Activated B cell treated with CpG ODN at 0.5 μM for 24 hours (primary cell): Measurements from ENCODE around the gene SRPK2. TPM values are rescaled to one million over a fixed set of nuclear protein-coding genes. Genes with fewer than 3 reads are reported as not detected.
A peak's percentile ranks its signal among the peaks of the same experiment; 100 is the strongest.
"Not testable (repeated sequence)": the region's sequence is repeated elsewhere in the genome, so short reads cannot be mapped to it uniquely, and the experiment has no call there.

ENCODE experiments used
- ATAC-seq: fragments of 200-7000 bp; cut with Tn5 transposase; one replicate; pipeline ENCODE4 v1.10.0; 2021; ENCODE audit warnings: low read depth, mild to moderate bottlenecking, moderate library complexity
- CTCF ChIA-PET: fragments of 350-600 bp; sonication (Branson Sonifier 250); formaldehyde crosslinking; loops from one replicate; lab custom pipeline; 2021; ENCODE audit warnings: antibody characterized with exemption; lab: Charles Lee
- POLR2A ChIA-PET: fragments of 350-600 bp; sonication (Branson Sonifier 250); formaldehyde crosslinking; loops from one replicate; lab custom pipeline; 2021; ENCODE audit warnings: antibody characterized with exemption; lab: Charles Lee
- DNase-seq: peaks from one replicate; pipeline ENCODE4 v3.0.0; 2022
- H3K27ac Mint-ChIP-seq: one replicate; pipeline ENCODE4 v1.8.0; 2020; ENCODE audit warnings: mixed read lengths
- H3K27me3 Mint-ChIP-seq: one replicate; pipeline ENCODE4 v1.8.0; 2021; ENCODE audit warnings: mixed read lengths
- H3K36me3 Mint-ChIP-seq: one replicate; pipeline ENCODE4 v1.8.0; 2021; ENCODE audit warnings: low read depth, mixed read lengths
- H3K4me1 Mint-ChIP-seq: one replicate; pipeline ENCODE4 v1.8.0; 2021; ENCODE audit warnings: mixed read lengths
- H3K4me3 Mint-ChIP-seq: one replicate; pipeline ENCODE4 v1.8.0; 2020; ENCODE audit warnings: mild to moderate bottlenecking, mixed read lengths
- H3K9me3 Mint-ChIP-seq: one replicate; pipeline ENCODE4 v1.8.0; 2020; ENCODE audit warnings: mixed read lengths
- intact Hi-C: fragments of 100-400 bp; cut with micrococcal nuclease; formaldehyde crosslinking; loops from one replicate; pipeline ENCODE4 v1.15.1; 2024
- total RNA-seq: library from RNA; stranded (reverse); gene quantifications from 2 replicates; pipeline ENCODE4 v1.2.3, GENCODE V29; 2022
- TF ChIP-seq, protein P1 (sequence below): fragments of 200-600 bp; IDR thresholded peaks from one replicate; pipeline ENCODE4 v1.8.0; 2022; ENCODE audit warnings: antibody characterized with exemption, mild to moderate bottlenecking

Gene SRPK2
- total RNA-seq, 1 donor from 2014 or later = 59.2 TPM

DNA sequence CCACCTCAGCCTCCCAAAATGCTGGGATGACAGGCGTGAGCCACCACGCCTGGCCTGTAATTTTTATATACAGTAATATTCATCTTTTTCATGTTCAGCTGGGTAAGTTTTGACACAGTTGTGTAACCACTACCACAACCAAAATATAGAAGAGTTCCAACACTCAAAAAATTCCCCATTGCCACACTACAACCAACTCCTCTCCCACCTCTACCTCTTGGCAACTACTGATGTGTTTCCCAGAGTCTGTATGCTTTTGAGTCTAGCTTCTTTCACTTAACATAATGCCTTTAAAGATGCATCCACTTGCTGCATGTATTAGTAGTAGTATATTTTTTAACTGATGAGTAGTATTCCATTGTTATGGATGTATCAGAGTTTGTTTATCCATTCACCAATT is 90.7 kb downstream of the SRPK2 start:
- intact Hi-C loops = no loop called here
- peaks cover 37% of the 10 kb centered on the region for H3K4me1 Mint-ChIP-seq
- DNase-seq = no peak
- CTCF ChIA-PET = no interaction called here
- TF ChIP-seq, protein P1, sequence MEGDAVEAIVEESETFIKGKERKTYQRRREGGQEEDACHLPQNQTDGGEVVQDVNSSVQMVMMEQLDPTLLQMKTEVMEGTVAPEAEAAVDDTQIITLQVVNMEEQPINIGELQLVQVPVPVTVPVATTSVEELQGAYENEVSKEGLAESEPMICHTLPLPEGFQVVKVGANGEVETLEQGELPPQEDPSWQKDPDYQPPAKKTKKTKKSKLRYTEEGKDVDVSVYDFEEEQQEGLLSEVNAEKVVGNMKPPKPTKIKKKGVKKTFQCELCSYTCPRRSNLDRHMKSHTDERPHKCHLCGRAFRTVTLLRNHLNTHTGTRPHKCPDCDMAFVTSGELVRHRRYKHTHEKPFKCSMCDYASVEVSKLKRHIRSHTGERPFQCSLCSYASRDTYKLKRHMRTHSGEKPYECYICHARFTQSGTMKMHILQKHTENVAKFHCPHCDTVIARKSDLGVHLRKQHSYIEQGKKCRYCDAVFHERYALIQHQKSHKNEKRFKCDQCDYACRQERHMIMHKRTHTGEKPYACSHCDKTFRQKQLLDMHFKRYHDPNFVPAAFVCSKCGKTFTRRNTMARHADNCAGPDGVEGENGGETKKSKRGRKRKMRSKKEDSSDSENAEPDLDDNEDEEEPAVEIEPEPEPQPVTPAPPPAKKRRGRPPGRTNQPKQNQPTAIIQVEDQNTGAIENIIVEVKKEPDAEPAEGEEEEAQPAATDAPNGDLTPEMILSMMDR = no peak
- H3K4me3 Mint-ChIP-seq = no peak overlapping the region
- H3K27ac Mint-ChIP-seq = no peak overlapping the region
- peaks cover 11% of the 10 kb centered on the region for H3K36me3 Mint-ChIP-seq
- POLR2A ChIA-PET = no interaction called here
- ATAC-seq = no peak
- no peaks in the 10 kb centered on the region for H3K9me3 Mint-ChIP-seq
- H3K27me3 Mint-ChIP-seq = no peaks in the 10 kb centered on the region

GRCh38 chr7:105297309-105297708 is 91.4 kb downstream of the SRPK2 start:
- Mint-ChIP-seq H3K36me3 (peaks cover 11% of the 10 kb centered on the region), H3K27me3 (no peaks in the 10 kb centered on the region), H3K4me3 (no peak overlapping the region), H3K4me1 (peaks cover 39% of the 10 kb centered on the region), H3K9me3 (no peaks in the 10 kb centered on the region), H3K27ac (no peak overlapping the region)
- ChIA-PET POLR2A (interaction anchor here (0.5 kb wide), 1 partner anchor 56 kb away, joined by 4 read pairs; no protein-coding TSS in a partner anchor), CTCF (no interaction called here)
- intact Hi-C loops = no loop called here
- DNase-seq (no peak), ATAC-seq (no peak)
- TF ChIP-seq, protein P1 = no peak

- H3K4me1 Mint-ChIP-seq = peaks cover 39% of the 10 kb centered on the region
- no peak overlapping the region for H3K27ac Mint-ChIP-seq
- H3K36me3 Mint-ChIP-seq = peaks cover 11% of the 10 kb centered on the region
- ChIA-PET CTCF (no interaction called here), POLR2A (interaction anchor here (0.6 kb wide), 1 partner anchor 64 kb away, joined by 6 read pairs; no protein-coding TSS in a partner anchor)
- H3K4me3 Mint-ChIP-seq = no peak overlapping the region
- TF ChIP-seq, protein P1 = no peak
- no peaks in the 10 kb centered on the region for H3K9me3 Mint-ChIP-seq
- ATAC-seq = no peak
- no peaks in the 10 kb centered on the region for H3K27me3 Mint-ChIP-seq
- intact Hi-C loops = no loop called here
- DNase-seq = no peak
Measured at GRCh38 chr7:105296491-105296890, 92.2 kb downstream of the SRPK2 start.

- no peak overlapping the region for H3K4me3 Mint-ChIP-seq
- CTCF ChIA-PET = no interaction called here
- no peak for ATAC-seq
- H3K36me3 Mint-ChIP-seq = peaks cover 10% of the 10 kb centered on the region
- intact Hi-C loops = no loop called here
- TF ChIP-seq, protein P1 = no peak
- H3K9me3 Mint-ChIP-seq = no peaks in the 10 kb centered on the region
- peak overlapping the region; percentile 53 for H3K27ac Mint-ChIP-seq
- H3K27me3 Mint-ChIP-seq = no peaks in the 10 kb centered on the region
- DNase-seq = no peak
- POLR2A ChIA-PET = interaction anchor here (0.6 kb wide), 1 partner anchor 63 kb away, joined by 6 read pairs; no protein-coding TSS in a partner anchor
- H3K4me1 Mint-ChIP-seq = peaks cover 38% of the 10 kb centered on the region
Measured at GRCh38 chr7:105295596-105296352, 92.9 kb downstream of the SRPK2 start.

- intact Hi-C loops, H3K4me3 Mint-ChIP-seq, ATAC-seq, H3K27ac Mint-ChIP-seq, H3K9me3 Mint-ChIP-seq, CTCF ChIA-PET, H3K36me3 Mint-ChIP-seq, DNase-seq, H3K27me3 Mint-ChIP-seq, POLR2A ChIA-PET: not testable (repeated sequence)
- peaks cover 37% of the 10 kb centered on the region for H3K4me1 Mint-ChIP-seq
Measured at GRCh38 chr7:105294482-105294881, 94.2 kb downstream of the SRPK2 start.
